RWPE2 (cell line): ENCODE measurements around the gene SLC48A1.

Experiments
- ATAC-seq: fragments of 200-7000 bp; cut with Tn5 transposase; 3 replicates; pipeline ENCODE4 v1.9.1; 2021; ENCODE audit warnings: low read depth
- DNase-seq: peaks from one replicate; pipeline ENCODE4 v3.0.0-alpha.2; 2020; ENCODE audit warnings: low spot score
- H3K27ac ChIP-seq: fragments of 450-650 bp; 2 replicates; pipeline ENCODE4 v1.5.1; 2017; ENCODE audit warnings: mild to moderate bottlenecking; ENCODE audit not compliant: poor library complexity, severe bottlenecking
- H3K27me3 ChIP-seq: fragments of 250-450 bp; sonication (Bioruptor Pico); 2 replicates; pipeline ENCODE4 v1.5.1; 2021; ENCODE audit warnings: mild to moderate bottlenecking, moderate library complexity; ENCODE audit not compliant: insufficient read depth, poor library complexity, severe bottlenecking
- H3K36me3 ChIP-seq: fragments of 250-450 bp; sonication (Bioruptor Pico); 2 replicates; pipeline ENCODE4 v1.5.1; 2020; ENCODE audit warnings: low read depth, mild to moderate bottlenecking, moderate library complexity
- H3K4me1 ChIP-seq: fragments of 250-450 bp; sonication (Bioruptor Pico); 2 replicates; pipeline ENCODE4 v1.5.1; 2021; ENCODE audit warnings: mild to moderate bottlenecking, moderate library complexity; ENCODE audit not compliant: insufficient read depth, poor library complexity, severe bottlenecking
- H3K4me3 ChIP-seq: fragments of 250-450 bp; sonication (Bioruptor Pico); 2 replicates; pipeline ENCODE4 v1.5.1; 2021; ENCODE audit warnings: mild to moderate bottlenecking, moderate library complexity; ENCODE audit not compliant: severe bottlenecking
- H3K9me3 ChIP-seq: fragments of 250-450 bp; sonication (Bioruptor Pico); 2 replicates; pipeline ENCODE4 v1.5.1; 2021; ENCODE audit warnings: mild to moderate bottlenecking, moderate library complexity; ENCODE audit not compliant: severe bottlenecking
- TF ChIP-seq, protein P1 (sequence below): fragments of 450-650 bp; IDR thresholded peaks from one replicate; pipeline ENCODE4 v1.5.1; 2017; ENCODE audit warnings: mild to moderate bottlenecking, moderate library complexity; ENCODE audit not compliant: poor library complexity, severe bottlenecking

SLC48A1 gene

DNA sequence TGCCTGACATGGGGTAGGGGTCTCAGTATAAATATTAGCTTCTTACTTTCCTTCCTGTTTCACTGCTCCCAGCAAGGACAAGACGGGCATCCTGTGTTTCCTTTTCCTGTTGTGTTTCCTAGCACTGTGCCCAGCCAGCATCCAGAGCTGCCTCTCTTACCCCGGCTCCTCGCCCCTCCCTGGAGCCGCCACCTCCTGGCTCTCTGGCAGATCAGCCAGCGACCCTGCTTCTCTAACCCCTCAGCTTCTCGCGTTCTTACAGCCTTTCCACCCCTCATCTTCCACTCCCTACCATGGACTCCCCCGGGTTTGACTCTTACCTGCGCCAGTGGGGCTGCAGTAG is 28.8 kb downstream of the SLC48A1 start:
- Histone ChIP-seq H3K36me3 (peaks cover 54% of the 10 kb centered on the region), H3K27me3 (no peaks in the 10 kb centered on the region), H3K9me3 (no peaks in the 10 kb centered on the region), H3K27ac (no peak overlapping the region), H3K4me1 (no peaks in the 10 kb centered on the region), H3K4me3 (no peak overlapping the region)
- TF ChIP-seq, protein P1, sequence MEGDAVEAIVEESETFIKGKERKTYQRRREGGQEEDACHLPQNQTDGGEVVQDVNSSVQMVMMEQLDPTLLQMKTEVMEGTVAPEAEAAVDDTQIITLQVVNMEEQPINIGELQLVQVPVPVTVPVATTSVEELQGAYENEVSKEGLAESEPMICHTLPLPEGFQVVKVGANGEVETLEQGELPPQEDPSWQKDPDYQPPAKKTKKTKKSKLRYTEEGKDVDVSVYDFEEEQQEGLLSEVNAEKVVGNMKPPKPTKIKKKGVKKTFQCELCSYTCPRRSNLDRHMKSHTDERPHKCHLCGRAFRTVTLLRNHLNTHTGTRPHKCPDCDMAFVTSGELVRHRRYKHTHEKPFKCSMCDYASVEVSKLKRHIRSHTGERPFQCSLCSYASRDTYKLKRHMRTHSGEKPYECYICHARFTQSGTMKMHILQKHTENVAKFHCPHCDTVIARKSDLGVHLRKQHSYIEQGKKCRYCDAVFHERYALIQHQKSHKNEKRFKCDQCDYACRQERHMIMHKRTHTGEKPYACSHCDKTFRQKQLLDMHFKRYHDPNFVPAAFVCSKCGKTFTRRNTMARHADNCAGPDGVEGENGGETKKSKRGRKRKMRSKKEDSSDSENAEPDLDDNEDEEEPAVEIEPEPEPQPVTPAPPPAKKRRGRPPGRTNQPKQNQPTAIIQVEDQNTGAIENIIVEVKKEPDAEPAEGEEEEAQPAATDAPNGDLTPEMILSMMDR, result no peak
- DNase-seq, result no peak
- no peak for ATAC-seq

DNA sequence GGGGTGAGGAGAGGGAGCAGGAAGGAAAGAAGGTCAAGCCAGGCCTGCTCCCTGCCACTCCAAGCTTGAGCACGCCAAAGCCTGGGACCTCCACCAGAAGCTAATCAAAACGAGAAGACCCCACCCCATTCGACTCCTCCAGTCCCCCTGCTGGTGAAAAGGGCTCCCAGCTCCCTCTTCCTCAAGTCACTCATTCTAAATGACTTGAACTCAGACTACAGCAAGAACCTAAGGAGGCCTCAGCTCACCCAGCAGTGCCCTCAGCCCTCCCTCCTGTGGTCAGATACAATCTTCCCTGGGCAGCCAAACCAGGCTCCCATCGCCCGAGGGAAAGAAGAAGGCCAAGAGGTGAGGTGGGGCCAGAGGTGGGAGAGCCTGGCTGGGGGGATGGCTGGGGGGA is 29.3 kb downstream of the SLC48A1 start:
- H3K9me3 ChIP-seq, result no peaks in the 10 kb centered on the region
- ATAC-seq (no peak), DNase-seq (no peak)
- TF ChIP-seq, protein P1, result peak; percentile 11
- H3K4me3 ChIP-seq, result no peak overlapping the region
- no peaks in the 10 kb centered on the region for H3K4me1 ChIP-seq
- H3K27me3 ChIP-seq, result no peaks in the 10 kb centered on the region
- no peak overlapping the region for H3K27ac ChIP-seq
- peaks cover 56% of the 10 kb centered on the region for H3K36me3 ChIP-seq

DNA sequence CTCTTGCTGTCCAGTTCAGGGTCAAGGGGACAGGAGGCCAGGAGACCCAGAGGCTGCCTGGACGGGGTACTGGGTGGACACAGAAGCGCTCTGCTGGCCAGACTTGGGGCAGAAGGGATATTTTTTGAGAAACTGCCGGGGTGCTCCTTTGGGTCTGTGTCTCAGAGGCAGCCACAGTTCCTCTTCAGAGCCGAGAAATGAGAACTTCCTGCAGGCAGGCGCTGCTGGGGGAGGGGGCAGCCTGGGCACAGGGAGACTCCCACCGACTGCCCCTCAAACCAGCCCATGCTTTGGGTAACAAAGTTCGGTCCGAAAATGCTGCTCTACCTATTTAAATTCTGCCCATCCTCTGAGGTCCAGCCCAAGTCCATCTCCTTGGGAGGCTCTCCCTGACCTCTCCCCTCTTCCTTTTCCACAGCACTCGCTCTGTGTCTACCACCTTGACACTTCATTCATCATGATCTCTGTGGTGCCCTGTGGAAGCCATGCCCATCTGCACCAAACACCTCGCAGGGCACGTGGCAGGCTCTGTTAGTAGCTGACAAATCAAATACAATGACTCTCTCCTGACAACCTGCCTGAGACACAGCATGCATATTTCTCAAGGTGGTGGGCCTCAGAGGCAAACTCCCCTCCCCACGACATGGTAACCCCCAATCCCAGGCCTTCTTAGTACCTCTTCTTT is 30.3 kb downstream of the SLC48A1 start:
- no peaks in the 10 kb centered on the region for H3K9me3 ChIP-seq
- DNase-seq (no peak), ATAC-seq (no peak)
- peaks cover 47% of the 10 kb centered on the region for H3K36me3 ChIP-seq
- TF ChIP-seq, protein P1, result no peak
- no peaks in the 10 kb centered on the region for H3K27me3 ChIP-seq
- no peak overlapping the region for H3K4me3 ChIP-seq
- no peak overlapping the region for H3K27ac ChIP-seq
- peaks cover 1% of the 10 kb centered on the region for H3K4me1 ChIP-seq

DNA sequence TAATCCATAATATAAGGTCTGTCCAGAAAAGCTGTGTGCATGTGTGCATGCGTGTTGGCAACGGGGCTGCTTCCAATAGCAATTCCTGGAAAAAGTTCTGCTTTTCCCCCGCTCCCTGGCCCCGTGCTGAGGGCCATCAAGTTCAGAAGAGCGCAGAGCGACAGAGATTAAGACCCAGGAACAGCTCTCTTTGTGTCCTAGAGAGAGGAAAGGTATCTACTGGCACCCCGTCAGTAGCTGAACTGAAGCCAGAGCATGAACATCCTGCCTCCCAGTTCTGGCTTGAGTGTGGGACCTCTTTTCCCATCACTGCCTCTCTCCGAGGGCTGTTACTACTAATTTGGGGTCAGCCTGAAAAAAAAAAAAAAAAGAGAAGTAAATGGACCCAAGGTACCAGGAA is 31.1 kb downstream of the SLC48A1 start:
- Histone ChIP-seq H3K4me1 (peaks cover 10% of the 10 kb centered on the region), H3K27me3 (no peaks in the 10 kb centered on the region), H3K27ac (no peak overlapping the region), H3K36me3 (peaks cover 38% of the 10 kb centered on the region), H3K4me3 (no peak overlapping the region), H3K9me3 (no peaks in the 10 kb centered on the region)
- ATAC-seq (no peak), DNase-seq (no peak)
- TF ChIP-seq, protein P1, result no peak

DNA sequence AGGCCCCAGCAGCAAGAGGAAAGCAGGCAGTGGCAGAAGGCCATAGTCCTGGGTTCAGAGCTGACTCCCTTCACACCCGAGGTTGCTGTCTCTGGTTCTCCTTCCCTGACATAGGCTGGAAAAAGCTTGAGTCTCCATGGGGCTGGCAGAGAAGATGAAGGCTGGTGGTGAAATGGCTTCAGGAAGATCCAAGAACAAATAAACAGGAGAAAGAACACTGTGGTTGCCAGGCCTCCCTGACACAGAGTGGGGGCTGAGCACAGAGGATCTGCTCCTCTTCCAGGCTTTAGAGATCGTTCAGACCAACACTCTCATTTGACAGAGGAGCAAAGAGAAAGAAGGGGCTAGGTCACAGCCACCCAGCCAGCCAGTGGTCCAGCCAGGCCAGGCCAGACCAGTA is 32.4 kb downstream of the SLC48A1 start:
- Histone ChIP-seq H3K9me3 (no peaks in the 10 kb centered on the region), H3K27me3 (no peaks in the 10 kb centered on the region), H3K4me1 (peaks cover 20% of the 10 kb centered on the region), H3K36me3 (peaks cover 33% of the 10 kb centered on the region), H3K4me3 (no peak overlapping the region), H3K27ac (no peak overlapping the region)
- no peak for DNase-seq
- no peak for ATAC-seq
- TF ChIP-seq, protein P1, result no peak
